B cell (primary cell): ENCODE data around the gene C6orf136. TPM values are rescaled to one million over a fixed set of nuclear protein-coding genes. Genes with fewer than 3 reads are reported as not detected.

ENCODE experiments used
- ATAC-seq: fragments of 200-7000 bp; cut with Tn5 transposase; one replicate; pipeline ENCODE4 v1.10.0; 2021; ENCODE audit warnings: low read depth, mild to moderate bottlenecking, moderate number of reproducible peaks, moderate library complexity
- CTCF ChIA-PET: fragments of 350-600 bp; sonication (Branson Sonifier 250); formaldehyde crosslinking; loops from one replicate; lab custom pipeline; 2021; ENCODE audit warnings: antibody characterized with exemption, inconsistent platforms; lab: Charles Lee
- POLR2A ChIA-PET: fragments of 350-600 bp; sonication (Branson Sonifier 250); formaldehyde crosslinking; loops from one replicate; lab custom pipeline; 2021; ENCODE audit warnings: antibody characterized with exemption; lab: Charles Lee
- DNase-seq: peaks from one replicate; pipeline ENCODE4 v3.0.0; 2013
- H2AFZ ChIP-seq: 2 replicates; pipeline ENCODE4 v1.6.1; 2012; ENCODE audit warnings: mild to moderate bottlenecking, low read depth, low read length; ENCODE audit not compliant: insufficient read depth, poor library complexity, severe bottlenecking
- H3K27ac ChIP-seq, 2 donors: 1 replicate in 1 of 2; 2 replicates in 1 of 2; pipeline ENCODE4 v1.5.1; 2012 to 2013; ENCODE audit warnings: low read length in 2 of 2, mild to moderate bottlenecking in 2 of 2, moderate library complexity in 1 of 2
- H3K27me3 ChIP-seq, 4 experiments: fragments of 200-600 bp in 1 of 4; sonication (generic) in 1 of 4; replicated peaks in 1 of 4; 1 replicate in 2 of 4; 2 replicates in 2 of 4; pipeline versions ENCODE4 v1.6.1 to v1.7.0; 2013 to 2016; ENCODE audit warnings: low read length in 3 of 4, mild to moderate bottlenecking in 2 of 4, mixed read lengths in 1 of 4, moderate library complexity in 1 of 4; ENCODE audit not compliant: insufficient read depth in 4 of 4, control insufficient read depth in 3 of 4; ENCODE audit errors: control extremely low read depth in 1 of 4
- H3K36me3 ChIP-seq, 2 experiments: replicated peaks in 1 of 2; 1 replicate in 1 of 2; 2 replicates in 1 of 2; pipeline versions ENCODE4 v1.6.1 to v1.7.1; 2013; ENCODE audit warnings: low read length in 1 of 2; ENCODE audit not compliant: insufficient read depth in 2 of 2, control insufficient read depth in 1 of 2; ENCODE audit errors: control extremely low read depth in 1 of 2, extremely low read depth in 1 of 2
- H3K4me1 ChIP-seq, 2 donors: fragments of 200-600 bp in 1 of 2; sonication (generic) in 1 of 2; 1 replicate in 1 of 2; 2 replicates in 1 of 2; pipeline versions ENCODE4 v1.5.1 to v1.6.1; 2013 to 2017; ENCODE audit warnings: low read length in 2 of 2; ENCODE audit not compliant: control insufficient read depth in 2 of 2, insufficient read depth in 2 of 2
- H3K4me2 ChIP-seq: replicated peaks from 2 replicates; pipeline ENCODE3; 2012; ENCODE audit warnings: mild to moderate bottlenecking, low read depth, low read length; ENCODE audit not compliant: poor library complexity, severe bottlenecking
- H3K4me3 ChIP-seq, 5 experiments: fragments of 200-600 bp in 1 of 5; sonication (generic) in 1 of 5; 1 replicate in 3 of 5; 2 replicates in 2 of 5; pipeline versions ENCODE4 v1.5.1 to v1.7.0; 2011 to 2016; ENCODE audit warnings: low read length in 4 of 5, mild to moderate bottlenecking in 4 of 5, low read depth in 2 of 5, control low read depth in 1 of 5, moderate library complexity in 1 of 5; ENCODE audit not compliant: insufficient read depth in 1 of 5; ENCODE audit errors: control extremely low read depth in 1 of 5, extremely low read depth in 1 of 5
- H3K79me2 ChIP-seq: fragments of 200-600 bp; sonication (generic); one replicate; pipeline ENCODE4 v1.6.0; 2016; ENCODE audit warnings: low read length; ENCODE audit not compliant: control insufficient read depth, insufficient read depth
- H3K9ac ChIP-seq: fragments of 200-600 bp; sonication (generic); 2 replicates; pipeline ENCODE4 v1.6.1; 2017; ENCODE audit warnings: mild to moderate bottlenecking, low read length, moderate library complexity
- H3K9me3 ChIP-seq, 3 donors: one replicate each; pipeline versions ENCODE4 v1.6.1 to v1.7.1; 2013; ENCODE audit warnings: low read length in 2 of 3; ENCODE audit not compliant: control insufficient read depth in 2 of 3, insufficient read depth in 1 of 3; ENCODE audit errors: control extremely low read depth in 1 of 3
- H4K20me1 ChIP-seq: 2 replicates; pipeline ENCODE4 v1.6.0; 2012; ENCODE audit warnings: mild to moderate bottlenecking, low read length; ENCODE audit not compliant: insufficient read depth, control insufficient read depth, poor library complexity, severe bottlenecking
- H3K27ac Mint-ChIP-seq: one replicate; pipeline ENCODE4 v1.8.0; 2021; ENCODE audit warnings: mixed read lengths
- H3K27me3 Mint-ChIP-seq: one replicate; pipeline ENCODE4 v1.8.0; 2021; ENCODE audit warnings: mixed read lengths
- H3K4me1 Mint-ChIP-seq: one replicate; pipeline ENCODE4 v1.8.0; 2021; ENCODE audit warnings: mixed read lengths
- H3K4me3 Mint-ChIP-seq: one replicate; pipeline ENCODE4 v1.8.0; 2021; ENCODE audit warnings: mixed read lengths
- H3K9me3 Mint-ChIP-seq: one replicate; pipeline ENCODE4 v1.8.0; 2022; ENCODE audit warnings: mixed read lengths; ENCODE audit not compliant: insufficient read depth
- CTCF ChIP-seq: fragments of 200-600 bp; IDR thresholded peaks from one replicate; pipeline ENCODE4 v1.8.0; 2022; ENCODE audit warnings: antibody characterized with exemption, mild to moderate bottlenecking
- EZH2 ChIP-seq: IDR thresholded peaks from 2 replicates; pipeline ENCODE4 v1.6.1; 2012; ENCODE audit warnings: borderline replicate concordance, low read depth, mild to moderate bottlenecking, moderate library complexity, low read length; ENCODE audit not compliant: insufficient read depth, poor library complexity, severe bottlenecking
- WGBS: methylation state at CpG from one replicate; pipeline ENCODE4 v1.1.5; 2013; ENCODE audit warnings: missing lambda C conversion rate; ENCODE audit not compliant: insufficient coverage; 5-methylcytosine and 5-hydroxymethylcytosine counted together
- intact Hi-C: fragments of 100-400 bp; cut with micrococcal nuclease; formaldehyde crosslinking; loops from one replicate; pipeline ENCODE4 v1.10.0; 2022
- polyA plus RNA-seq: library from polyadenylated mRNA; depleted of rRNA; stranded (reverse); fragments of >200 nt; gene quantifications from 2 replicates; pipeline ENCODE4 v1.2.3, GENCODE V29; 2012
- total RNA-seq, 2 donors: library from RNA; stranded (reverse); fragments of 120-200 nt in 1 of 2; gene quantifications; 1 replicate in 1 of 2; 2 replicates in 1 of 2; pipeline versions ENCODE4 v1.2.3 to v1.2.4, GENCODE V29; 2013 to 2022

C6orf136 gene
- total and polyA plus RNA-seq, 2 donors (not counting 1 experiment from before 2014, with no cell fraction given), result 36.6 to 37.2 TPM

- H3K4me2 ChIP-seq, result peak overlapping the region; percentile 100
- ChIA-PET CTCF (interaction anchor here (19.8 kb wide), 1 partner anchor 42 kb away, joined by 963 read pairs; the partner anchor contains the start of genes MDC1 and TUBB), POLR2A (interaction anchor here (0.5 to 8.7 kb wide), 3 partner anchors 35 to 198 kb away, joined by 4 to 216 read pairs (median 4); partner anchors contain the start of genes MDC1 and TUBB)
- 5% methylated on average over 29 of the region's 29 CpGs for WGBS
- peaks cover 74% of the 10 kb centered on the region for H3K79me2 ChIP-seq
- intact Hi-C loops, result loop anchor here (2.0 kb wide), 1 partner anchor 13 kb away; the partner anchor contains the start of gene DHX16
- Mint-ChIP-seq H3K9me3 (no peaks in the 10 kb centered on the region), H3K27ac (peak overlapping the region; percentile 99), H3K4me1 (peaks cover 72% of the 10 kb centered on the region), H3K27me3 (no peaks in the 10 kb centered on the region), H3K4me3 (peak overlapping the region; percentile 97)
- H3K4me1 ChIP-seq, result peaks cover 50 to 52% of the 10 kb centered on the region in 2 donors
- no peaks in the 10 kb centered on the region for H3K9me3 ChIP-seq
- peaks cover 63% of the 10 kb centered on the region for H4K20me1 ChIP-seq
- H3K4me3 ChIP-seq, result peak overlapping the region; percentile 91 to 100 (median 97)
- peak overlapping the region; percentile 82 for H2AFZ ChIP-seq
- ATAC-seq, result no peak
- H3K27me3 ChIP-seq, result no peaks in the 10 kb centered on the region
- peak overlapping the region; percentile 93 to 97 for H3K27ac ChIP-seq
- peaks cover 0 to 14% of the 10 kb centered on the region in 2 experiments for H3K36me3 ChIP-seq
- TF ChIP-seq EZH2, result no peak
- no peak for TF ChIP-seq CTCF
- peak; percentile 42 for DNase-seq
- H3K9ac ChIP-seq, result peak overlapping the region; percentile 98
These were observed 38.5 kb downstream of the C6orf136 start for GRCh38 chr6:30685157-30686008.
